ENCODE data around the gene CNTNAP2.

Gene CNTNAP2

GRCh38 chr7:148334959-148335577 lies 2218.5 kb downstream of the CNTNAP2 start (continued):
- TF ChIP-seq ZNF148 (tag by site-specific recombination; IDR thresholded peaks at IDR 0.05; ENCODE audit: borderline replicate concordance) (no peak), MZF1 (tag by site-specific recombination; IDR thresholded peaks at IDR 0.05; ENCODE audit: borderline replicate concordance) (no peak), ZNF792 (tag by site-specific recombination; IDR thresholded peaks at IDR 0.05) (no peak), TRIM28 (IDR thresholded peaks at IDR 0.05; ENCODE audit: borderline replicate concordance, low read length) (peak; percentile 97), KLF10 (tag by site-specific recombination; IDR thresholded peaks at IDR 0.05) (peak; percentile 43; the same call in 1 of the 2 replicates), ZBTB21 (tag by site-specific recombination; IDR thresholded peaks at IDR 0.05) (peak; percentile 86), MYNN (tag by site-specific recombination; IDR thresholded peaks at IDR 0.05; ENCODE audit: borderline replicate concordance) (no peak), ZFP69B (tag by site-specific recombination; IDR thresholded peaks at IDR 0.05) (0 out of 2 replicates have a peak, but pooled peaks have one; percentile 19), ATF2 (tag by site-specific recombination; IDR thresholded peaks at IDR 0.05; ENCODE audit: low read depth) (peak; percentile 43; the same call in 1 of the 2 replicates), ZEB2 (tag by site-specific recombination; IDR thresholded peaks at IDR 0.05) (peak; percentile 54; the same call in 1 of the 2 replicates), ZBTB7A (tag by site-specific recombination; IDR thresholded peaks at IDR 0.05; ENCODE audit: low read depth) (no peak), ZNF449 (tag by site-specific recombination; IDR thresholded peaks at IDR 0.05) (peak; percentile 77; the same call in 1 of the 2 replicates), YY2 (tag by site-specific recombination; IDR thresholded peaks at IDR 0.05) (no peak), ZNF394 (tag by site-specific recombination; IDR thresholded peaks at IDR 0.05; ENCODE audit: borderline replicate concordance) (peak; percentile 82; the same call in 1 of the 2 replicates), HOXC10 (CRISPR knock-in tag; IDR thresholded peaks at IDR 0.05) (no peak), ZNF423 (tag by site-specific recombination; IDR thresholded peaks at IDR 0.05) (peak; percentile 53; the same call in 1 of the 2 replicates), ZNF501 (tag by site-specific recombination; IDR thresholded peaks at IDR 0.05) (no peak), ZFHX2 (tag by site-specific recombination; conservative IDR thresholded peaks at IDR 0.05) (peak; percentile 47), ZNF121 (tag by site-specific recombination; IDR thresholded peaks at IDR 0.05) (no peak), ZNF645 (tag by site-specific recombination; IDR thresholded peaks at IDR 0.05) (no peak), GLI4 (tag by site-specific recombination; IDR thresholded peaks at IDR 0.05) (no peak), OVOL3 (tag by site-specific recombination; IDR thresholded peaks at IDR 0.05) (no peak), PRDM10 (tag by site-specific recombination; IDR thresholded peaks at IDR 0.05) (peak; percentile 97), ZNF629 (tag by site-specific recombination; IDR thresholded peaks at IDR 0.05) (peak; percentile 88), ZBTB10 (tag by site-specific recombination; IDR thresholded peaks at IDR 0.05) (no peak), SP7 (tag by site-specific recombination; IDR thresholded peaks at IDR 0.05) (peak; percentile 95), REPIN1 (tag by site-specific recombination; IDR thresholded peaks at IDR 0.05; ENCODE audit: low read depth) (no peak), ZNF114 (tag by site-specific recombination; IDR thresholded peaks at IDR 0.05) (no peak)
